SK-N-SH (cell line): ENCODE data around the gene TRPC4AP. TPM values are rescaled to one million over a fixed set of nuclear protein-coding genes. Genes with fewer than 3 reads are reported as not detected.

ENCODE experiments used
- CTCF ChIA-PET: fragments of 300-600, 350-600 bp; formaldehyde crosslinking; extraction: SDS; loops from one replicate; lab custom pipeline; 2021; lab: Yijun Ruan, JAX
- POLR2A ChIA-PET: fragments of 350-600 bp; sonication (Branson Sonifier 250); formaldehyde crosslinking; extraction: SDS; loops from one replicate; lab custom pipeline; 2020; ENCODE audit warnings: antibody characterized with exemption, inconsistent platforms; lab: Yijun Ruan, JAX
- DNase-seq: peaks from one replicate; pipeline ENCODE4 v3.0.0; 2012
- H2AFZ ChIP-seq: fragments of 200-600 bp; sonication (generic); 2 replicates; pipeline ENCODE4 v1.8.1; 2016; ENCODE audit warnings: antibody characterized with exemption, mild to moderate bottlenecking, low read depth
- H3F3A ChIP-seq: fragments of 200-600 bp; sonication (generic); replicated peaks from 2 replicates; pipeline ENCODE3; 2016; ENCODE audit warnings: antibody characterized with exemption, mild to moderate bottlenecking; ENCODE audit not compliant: insufficient read depth
- H3K27ac ChIP-seq, 2 experiments: fragments of 200-500 bp in 1 of 2; fragments of 200-600 bp in 1 of 2; sonication (Bioruptor generic) in 1 of 2; sonication (generic), shearing (Covaris generic) in 1 of 2; 2 replicates each; pipeline versions ENCODE4 v1.5.1 to v1.6.1; 2014 to 2016; ENCODE audit warnings: low read depth in 2 of 2, inconsistent platforms in 1 of 2, low read length in 1 of 2, mild to moderate bottlenecking in 1 of 2, mixed read lengths in 1 of 2
- H3K27me3 ChIP-seq: fragments of 200-600 bp; sonication (generic), shearing (Covaris generic); 2 replicates; pipeline ENCODE4 v1.6.1; 2016; ENCODE audit warnings: mixed run types; ENCODE audit not compliant: insufficient read depth
- H3K36me3 ChIP-seq, 2 experiments: fragments of 200-500 bp in 1 of 2; fragments of 200-600 bp in 1 of 2; sonication (Bioruptor generic) in 1 of 2; sonication (generic) in 1 of 2; replicated peaks in 1 of 2; 2 replicates each; pipeline versions ENCODE3 to v1.5.1; 2014 to 2016; ENCODE audit warnings: low read length in 1 of 2, mild to moderate bottlenecking in 1 of 2; ENCODE audit not compliant: insufficient read depth in 2 of 2, control insufficient read depth in 1 of 2
- H3K4me1 ChIP-seq, 2 experiments: fragments of 200-500 bp in 1 of 2; fragments of 200-600 bp in 1 of 2; sonication (Bioruptor generic) in 1 of 2; sonication (generic), shearing (Covaris generic) in 1 of 2; 2 replicates each; pipeline versions ENCODE4 v1.5.1 to v1.6.1; 2014 to 2016; ENCODE audit warnings: low read depth in 1 of 2, low read length in 1 of 2, mixed run types in 1 of 2; ENCODE audit not compliant: insufficient read depth in 2 of 2, control insufficient read depth in 1 of 2
- H3K4me2 ChIP-seq: fragments of 200-600 bp; sonication (generic), shearing (Covaris generic); 2 replicates; pipeline ENCODE4 v1.6.1; 2017; ENCODE audit warnings: mixed run types
- H3K4me3 ChIP-seq, 2 experiments: fragments of 200-500 bp in 1 of 2; fragments of 200-600 bp in 1 of 2; sonication (Bioruptor generic) in 1 of 2; sonication (generic), shearing (Covaris generic) in 1 of 2; 2 replicates each; pipeline versions ENCODE4 v1.5.1 to v1.8.1; 2014 to 2016; ENCODE audit warnings: low read depth in 2 of 2, inconsistent platforms in 1 of 2, low read length in 1 of 2, mild to moderate bottlenecking in 1 of 2, mixed read lengths in 1 of 2, moderate library complexity in 1 of 2
- H3K79me2 ChIP-seq: fragments of 200-600 bp; sonication (generic); 2 replicates; pipeline ENCODE4 v1.8.1; 2017; ENCODE audit warnings: mild to moderate bottlenecking; ENCODE audit not compliant: insufficient read depth
- H3K9ac ChIP-seq: fragments of 200-600 bp; sonication (generic); 2 replicates; pipeline ENCODE4 v1.6.1; 2017; ENCODE audit warnings: mixed run types
- H3K9me2 ChIP-seq: fragments of 200-600 bp; sonication (generic); 2 replicates; pipeline ENCODE4 v1.6.1; 2017; ENCODE audit warnings: mixed run types
- H3K9me3 ChIP-seq: fragments of 200-600 bp; sonication (generic); 2 replicates; pipeline ENCODE4 v1.6.1; 2017; ENCODE audit warnings: mixed run types, mild to moderate bottlenecking, moderate library complexity
- H4K20me1 ChIP-seq: fragments of 200-600 bp; sonication (generic); 2 replicates; pipeline ENCODE4 v1.6.1; 2017; ENCODE audit warnings: mild to moderate bottlenecking, mixed run types; ENCODE audit not compliant: insufficient read depth
- ELF1 ChIP-seq: IDR thresholded peaks from 2 replicates; pipeline ENCODE4 v1.4.0; 2012
- FOXJ3 ChIP-seq: sonication (generic); formaldehyde crosslinking; IDR thresholded peaks from 2 replicates; pipeline ENCODE4 v1.5.1; 2020; ENCODE audit warnings: mild to moderate bottlenecking, missing genetic modification reagents
- FOXM1 ChIP-seq: IDR thresholded peaks from 2 replicates; pipeline ENCODE4 v1.4.0; 2012; ENCODE audit warnings: low read depth, mild to moderate bottlenecking
- GATA2 ChIP-seq: sonication (generic); formaldehyde crosslinking; IDR thresholded peaks from 2 replicates; pipeline ENCODE4 v1.5.0; 2020; ENCODE audit warnings: mild to moderate bottlenecking, missing genetic modification reagents
- MEF2A ChIP-seq: IDR thresholded peaks from 2 replicates; pipeline ENCODE4 v1.4.0; 2012; ENCODE audit warnings: low read depth, borderline replicate concordance
- NFIC ChIP-seq: IDR thresholded peaks from 2 replicates; pipeline ENCODE4 v1.4.0; 2012; ENCODE audit warnings: borderline replicate concordance
- NRF1 ChIP-seq: IDR thresholded peaks from 2 replicates; pipeline ENCODE4 v1.6.1; 2012; ENCODE audit warnings: low read depth, mild to moderate bottlenecking, low read length
- POLR2AphosphoS5 ChIP-seq: IDR thresholded peaks from 2 replicates; pipeline ENCODE4 v1.6.1; 2012; ENCODE audit warnings: low read depth, low read length
- RAD21 ChIP-seq: IDR thresholded peaks from 2 replicates; pipeline ENCODE4 v1.6.1; 2012; ENCODE audit warnings: mild to moderate bottlenecking, low read length
- RXRA ChIP-seq: IDR thresholded peaks from 2 replicates; pipeline ENCODE4 v1.4.0; 2012; ENCODE audit warnings: low read depth, mild to moderate bottlenecking, borderline replicate concordance
- TAF1 ChIP-seq: IDR thresholded peaks from 2 replicates; pipeline ENCODE4 v1.6.1; 2012; ENCODE audit warnings: low read depth, mild to moderate bottlenecking, low read length, moderate library complexity, borderline replicate concordance
- TCF12 ChIP-seq: IDR thresholded peaks from 2 replicates; pipeline ENCODE4 v1.4.0; 2012
- YY1 ChIP-seq: IDR thresholded peaks from 2 replicates; pipeline ENCODE4 v1.4.0; 2012; ENCODE audit warnings: low read depth, mild to moderate bottlenecking
- WGBS: methylation state at CpG from one replicate; pipeline ENCODE4 v1.1.6; 2017; ENCODE audit warnings: low lambda C conversion rate; 5-methylcytosine and 5-hydroxymethylcytosine counted together
- polyA plus RNA-seq, 3 experiments: library from polyadenylated mRNA; depleted of rRNA; stranded (reverse); fragments of >200 nt; gene quantifications; 2 replicates each; pipeline ENCODE4 v1.2.3, GENCODE V29; 2012
- TF ChIP-seq, protein P1 (sequence below): IDR thresholded peaks from 2 replicates; pipeline ENCODE4 v1.4.0; 2012; ENCODE audit warnings: low read depth
- TF ChIP-seq, protein P2 (sequence below): IDR thresholded peaks from 2 replicates; pipeline ENCODE4 v1.6.1; 2012; ENCODE audit warnings: mild to moderate bottlenecking, low read depth, low read length, moderate library complexity
- TF ChIP-seq, protein P3 (sequence below): fragments of 150-350 bp; IDR thresholded peaks from 2 replicates; pipeline ENCODE4 v1.6.1; 2017; ENCODE audit warnings: antibody characterized with exemption, low read length, low read depth, borderline replicate concordance
- TF ChIP-seq, protein P4 (sequence below): fragments of 150-350 bp; IDR thresholded peaks from 2 replicates; pipeline ENCODE4 v1.6.1; 2016; ENCODE audit warnings: mild to moderate bottlenecking, low read depth, low read length

TRPC4AP gene
- polyA plus RNA-seq, 1 of the 3 experiments (the other 2 are of a cell fraction) = 57.4 TPM

DNA sequence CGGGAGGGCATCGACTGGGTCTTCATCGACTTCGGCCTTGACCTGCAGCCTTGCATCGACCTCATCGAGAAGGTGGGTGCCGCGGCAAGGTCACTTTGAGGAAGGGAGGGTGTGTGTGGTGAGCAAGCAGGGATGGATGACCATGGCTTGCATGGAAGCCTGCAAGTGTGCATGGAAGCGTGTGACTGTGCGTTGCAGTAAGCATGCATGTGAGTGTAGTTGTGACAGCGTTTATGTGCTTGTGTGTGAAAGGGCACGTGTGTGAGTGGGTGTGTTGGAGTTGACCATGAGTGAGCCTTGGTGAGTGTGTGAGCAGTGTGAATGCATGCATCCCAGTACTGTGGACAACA is 104.4 kb downstream of the TRPC4AP start:
- ChIA-PET CTCF (interaction anchor here (1.3 kb wide), 1 partner anchor 11 kb away, joined by 3 read pairs; no protein-coding TSS in a partner anchor), POLR2A (no interaction called here)
- TF ChIP-seq RAD21 = 0 out of 2 replicates have a peak, but pooled peaks have one; percentile 26
- TF ChIP-seq, protein P1, sequence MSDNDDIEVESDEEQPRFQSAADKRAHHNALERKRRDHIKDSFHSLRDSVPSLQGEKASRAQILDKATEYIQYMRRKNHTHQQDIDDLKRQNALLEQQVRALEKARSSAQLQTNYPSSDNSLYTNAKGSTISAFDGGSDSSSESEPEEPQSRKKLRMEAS = no peak
- H2AFZ ChIP-seq = no peak overlapping the region
- H3K27me3 ChIP-seq = no peaks in the 10 kb centered on the region
- no peak overlapping the region for H3K9ac ChIP-seq
- H3K9me3 ChIP-seq = no peaks in the 10 kb centered on the region
- no peak overlapping the region for H3K4me3 ChIP-seq
- no peak overlapping the region for H3K27ac ChIP-seq
- no peaks in the 10 kb centered on the region for H3F3A ChIP-seq
- 87% methylated on average over 12 of the region's 12 CpGs for WGBS
- DNase-seq = no peak
- no peaks in the 10 kb centered on the region for H3K79me2 ChIP-seq
- no peak overlapping the region for H3K4me2 ChIP-seq
- H3K4me1 ChIP-seq = no peaks in the 10 kb centered on the region; a peak in 1 of 4 replicates
- H3K36me3 ChIP-seq = peaks cover 0 to 3% of the 10 kb centered on the region in 2 experiments
- no peaks in the 10 kb centered on the region for H4K20me1 ChIP-seq
- no peaks in the 10 kb centered on the region for H3K9me2 ChIP-seq

DNA sequence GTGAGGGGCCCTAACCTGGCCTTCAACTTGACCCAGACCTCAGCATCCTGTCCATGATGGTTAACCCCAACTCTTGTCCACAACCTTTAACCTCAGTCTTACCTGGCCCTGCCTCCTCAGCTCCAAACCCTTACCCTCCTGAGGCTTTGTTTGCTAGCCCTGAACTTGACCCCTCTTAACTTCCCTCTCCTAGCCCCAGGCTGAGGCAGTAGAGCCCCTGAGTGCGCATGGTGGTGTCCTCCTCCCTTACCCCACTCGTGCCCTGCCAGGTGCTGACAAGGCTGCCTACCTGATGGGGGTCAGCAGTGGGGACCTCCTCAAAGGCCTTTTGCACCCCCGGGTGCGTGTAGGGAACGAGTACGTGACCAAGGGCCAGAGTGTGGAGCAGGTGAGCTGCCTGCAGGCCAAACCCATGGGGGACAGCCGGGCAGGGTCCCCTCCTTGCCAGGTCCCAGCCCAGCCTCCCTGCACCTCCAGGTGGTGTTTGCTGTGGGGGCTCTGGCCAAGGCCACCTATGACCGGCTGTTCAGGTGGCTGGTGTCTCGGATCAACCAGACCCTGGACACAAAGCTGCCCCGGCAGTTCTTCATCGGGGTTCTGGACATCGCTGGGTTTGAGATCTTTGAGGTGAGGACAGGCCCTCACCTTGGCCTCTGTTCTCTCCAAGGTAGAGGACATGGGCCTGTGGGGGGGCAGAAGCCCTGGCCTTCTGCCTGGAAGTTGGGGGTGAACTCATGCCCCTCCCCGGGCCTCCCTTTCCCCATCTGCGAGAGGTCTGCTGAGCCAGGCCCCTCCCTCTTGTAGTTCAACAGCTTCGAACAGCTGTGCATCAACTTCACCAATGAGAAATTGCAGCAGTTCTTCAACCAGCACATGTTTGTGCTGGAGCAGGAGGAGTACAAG is 105.1 kb downstream of the TRPC4AP start:
- Histone ChIP-seq H3K9ac (no peak overlapping the region), H3K4me3 (no peak overlapping the region), H3K4me2 (no peak overlapping the region), H2AFZ (no peak overlapping the region), H3K27ac (no peak overlapping the region), H3K79me2 (no peaks in the 10 kb centered on the region), H3K9me3 (no peaks in the 10 kb centered on the region), H3K9me2 (no peaks in the 10 kb centered on the region), H3K4me1 (no peaks in the 10 kb centered on the region; a peak in 1 of 4 replicates), H3F3A (no peaks in the 10 kb centered on the region), H3K36me3 (no peaks in the 10 kb centered on the region), H3K27me3 (no peaks in the 10 kb centered on the region), H4K20me1 (no peaks in the 10 kb centered on the region)
- 78% methylated on average over 8 of the region's 15 CpGs for WGBS
- TF ChIP-seq, protein P2, sequence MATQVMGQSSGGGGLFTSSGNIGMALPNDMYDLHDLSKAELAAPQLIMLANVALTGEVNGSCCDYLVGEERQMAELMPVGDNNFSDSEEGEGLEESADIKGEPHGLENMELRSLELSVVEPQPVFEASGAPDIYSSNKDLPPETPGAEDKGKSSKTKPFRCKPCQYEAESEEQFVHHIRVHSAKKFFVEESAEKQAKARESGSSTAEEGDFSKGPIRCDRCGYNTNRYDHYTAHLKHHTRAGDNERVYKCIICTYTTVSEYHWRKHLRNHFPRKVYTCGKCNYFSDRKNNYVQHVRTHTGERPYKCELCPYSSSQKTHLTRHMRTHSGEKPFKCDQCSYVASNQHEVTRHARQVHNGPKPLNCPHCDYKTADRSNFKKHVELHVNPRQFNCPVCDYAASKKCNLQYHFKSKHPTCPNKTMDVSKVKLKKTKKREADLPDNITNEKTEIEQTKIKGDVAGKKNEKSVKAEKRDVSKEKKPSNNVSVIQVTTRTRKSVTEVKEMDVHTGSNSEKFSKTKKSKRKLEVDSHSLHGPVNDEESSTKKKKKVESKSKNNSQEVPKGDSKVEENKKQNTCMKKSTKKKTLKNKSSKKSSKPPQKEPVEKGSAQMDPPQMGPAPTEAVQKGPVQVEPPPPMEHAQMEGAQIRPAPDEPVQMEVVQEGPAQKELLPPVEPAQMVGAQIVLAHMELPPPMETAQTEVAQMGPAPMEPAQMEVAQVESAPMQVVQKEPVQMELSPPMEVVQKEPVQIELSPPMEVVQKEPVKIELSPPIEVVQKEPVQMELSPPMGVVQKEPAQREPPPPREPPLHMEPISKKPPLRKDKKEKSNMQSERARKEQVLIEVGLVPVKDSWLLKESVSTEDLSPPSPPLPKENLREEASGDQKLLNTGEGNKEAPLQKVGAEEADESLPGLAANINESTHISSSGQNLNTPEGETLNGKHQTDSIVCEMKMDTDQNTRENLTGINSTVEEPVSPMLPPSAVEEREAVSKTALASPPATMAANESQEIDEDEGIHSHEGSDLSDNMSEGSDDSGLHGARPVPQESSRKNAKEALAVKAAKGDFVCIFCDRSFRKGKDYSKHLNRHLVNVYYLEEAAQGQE = no peak
- no peak for TF ChIP-seq TAF1
- no peak for TF ChIP-seq MEF2A
- no peak for TF ChIP-seq YY1
- TF ChIP-seq TCF12 = no peak
- TF ChIP-seq NFIC = no peak
- TF ChIP-seq POLR2AphosphoS5 = no peak
- no peak for TF ChIP-seq GATA2 (CRISPR knock-in tag)
- no peak for TF ChIP-seq NRF1
- no peak for TF ChIP-seq ELF1
- TF ChIP-seq FOXJ3 = no peak
- TF ChIP-seq, protein P3, sequence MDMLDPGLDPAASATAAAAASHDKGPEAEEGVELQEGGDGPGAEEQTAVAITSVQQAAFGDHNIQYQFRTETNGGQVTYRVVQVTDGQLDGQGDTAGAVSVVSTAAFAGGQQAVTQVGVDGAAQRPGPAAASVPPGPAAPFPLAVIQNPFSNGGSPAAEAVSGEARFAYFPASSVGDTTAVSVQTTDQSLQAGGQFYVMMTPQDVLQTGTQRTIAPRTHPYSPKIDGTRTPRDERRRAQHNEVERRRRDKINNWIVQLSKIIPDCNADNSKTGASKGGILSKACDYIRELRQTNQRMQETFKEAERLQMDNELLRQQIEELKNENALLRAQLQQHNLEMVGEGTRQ = no peak
- TF ChIP-seq RXRA = no peak
- TF ChIP-seq, protein P4, sequence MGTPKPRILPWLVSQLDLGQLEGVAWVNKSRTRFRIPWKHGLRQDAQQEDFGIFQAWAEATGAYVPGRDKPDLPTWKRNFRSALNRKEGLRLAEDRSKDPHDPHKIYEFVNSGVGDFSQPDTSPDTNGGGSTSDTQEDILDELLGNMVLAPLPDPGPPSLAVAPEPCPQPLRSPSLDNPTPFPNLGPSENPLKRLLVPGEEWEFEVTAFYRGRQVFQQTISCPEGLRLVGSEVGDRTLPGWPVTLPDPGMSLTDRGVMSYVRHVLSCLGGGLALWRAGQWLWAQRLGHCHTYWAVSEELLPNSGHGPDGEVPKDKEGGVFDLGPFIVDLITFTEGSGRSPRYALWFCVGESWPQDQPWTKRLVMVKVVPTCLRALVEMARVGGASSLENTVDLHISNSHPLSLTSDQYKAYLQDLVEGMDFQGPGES = no peak
- no peak for TF ChIP-seq FOXM1
- ChIA-PET POLR2A (no interaction called here), CTCF (interaction anchor here (1.3 kb wide), 1 partner anchor 11 kb away, joined by 3 read pairs; no protein-coding TSS in a partner anchor)
- DNase-seq = no peak
